CD4-positive, CD25-positive, alpha-beta regulatory T cell (primary cell): ENCODE data around the gene AGPAT4. TPM values are rescaled to one million over a fixed set of nuclear protein-coding genes. Genes with fewer than 3 reads are reported as not detected.
"Not testable (repeated sequence)": the region's sequence is repeated elsewhere in the genome, so short reads cannot be mapped to it uniquely, and the experiment has no call there.

Source experiments
- ATAC-seq, 2 donors: fragments of 150-1000 bp; cut with Tn5 transposase; one replicate each; pipeline ENCODE4 v1.10.0; 2021; ENCODE audit warnings: low read depth in 2 of 2, moderate number of reproducible peaks in 2 of 2, moderate library complexity in 1 of 2
- DNase-seq, 3 donors: peaks; one replicate each; pipeline versions ENCODE4 v3.0.0 to v3.0.0-alpha.2; 2012 to 2022; ENCODE audit warnings: mixed read lengths in 1 of 3
- H3K27ac ChIP-seq: one replicate; pipeline ENCODE4 v1.7.0; 2013; ENCODE audit warnings: mild to moderate bottlenecking, low read length; ENCODE audit not compliant: insufficient read depth, poor library complexity, severe bottlenecking
- H3K27me3 ChIP-seq: one replicate; pipeline ENCODE4 v1.7.0; 2013; ENCODE audit warnings: low read length; ENCODE audit not compliant: control insufficient read depth, insufficient read depth
- H3K36me3 ChIP-seq: one replicate; pipeline ENCODE4 v1.7.0; 2013; ENCODE audit warnings: mild to moderate bottlenecking, low read length, moderate library complexity; ENCODE audit not compliant: control insufficient read depth, insufficient read depth
- H3K4me1 ChIP-seq: 2 replicates; pipeline ENCODE4 v1.7.0; 2013; ENCODE audit warnings: mild to moderate bottlenecking, low read length; ENCODE audit not compliant: insufficient read depth, control insufficient read depth, poor library complexity, severe bottlenecking
- H3K4me3 ChIP-seq: one replicate; pipeline ENCODE4 v1.7.0; 2013; ENCODE audit warnings: low read depth, mild to moderate bottlenecking, low read length, moderate library complexity
- H3K9me3 ChIP-seq, 2 experiments: 1 replicate in 1 of 2; 2 replicates in 1 of 2; pipeline ENCODE4 v1.7.0; 2013; ENCODE audit warnings: low read length in 2 of 2, mild to moderate bottlenecking in 1 of 2, moderate library complexity in 1 of 2; ENCODE audit not compliant: control insufficient read depth in 2 of 2
- H3K27ac Mint-ChIP-seq, 3 donors: one replicate each; pipeline ENCODE4 v1.8.0; 2020 to 2022; ENCODE audit warnings: mild to moderate bottlenecking in 3 of 3, mixed read lengths in 3 of 3, moderate library complexity in 2 of 3
- H3K27me3 Mint-ChIP-seq: one replicate; pipeline ENCODE4 v1.8.0; 2022; ENCODE audit warnings: mild to moderate bottlenecking, mixed read lengths
- H3K36me3 Mint-ChIP-seq: one replicate; pipeline ENCODE4 v1.8.0; 2020; ENCODE audit warnings: mixed read lengths
- H3K4me1 Mint-ChIP-seq, 4 donors: one replicate each; pipeline ENCODE4 v1.8.0; 2020 to 2022; ENCODE audit warnings: mixed read lengths in 4 of 4, mild to moderate bottlenecking in 1 of 4
- H3K4me3 Mint-ChIP-seq, 4 donors: one replicate each; pipeline ENCODE4 v1.8.0; 2020 to 2022; ENCODE audit warnings: mild to moderate bottlenecking in 4 of 4, mixed read lengths in 4 of 4, moderate library complexity in 3 of 4
- H3K9me3 Mint-ChIP-seq, 7 donors: one replicate each; pipeline ENCODE4 v1.8.0; 2020 to 2022; ENCODE audit warnings: mixed read lengths in 7 of 7, mild to moderate bottlenecking in 3 of 7, moderate library complexity in 2 of 7
- polyA plus RNA-seq, 4 donors: library from polyadenylated mRNA; unstranded; fragments of 300-500 nt; fragmentation: Illumina TruSeq; gene quantifications; one replicate each; pipeline ENCODE4 v1.2.3, GENCODE V29; 2021
- total RNA-seq: library from RNA; stranded (reverse); gene quantifications from one replicate; pipeline ENCODE4 v1.2.3, GENCODE V29; 2022

Gene AGPAT4
- total and polyA plus RNA-seq, 5 donors from 2014 or later: 2.4 to 14.6 (median 4.1) TPM

DNA sequence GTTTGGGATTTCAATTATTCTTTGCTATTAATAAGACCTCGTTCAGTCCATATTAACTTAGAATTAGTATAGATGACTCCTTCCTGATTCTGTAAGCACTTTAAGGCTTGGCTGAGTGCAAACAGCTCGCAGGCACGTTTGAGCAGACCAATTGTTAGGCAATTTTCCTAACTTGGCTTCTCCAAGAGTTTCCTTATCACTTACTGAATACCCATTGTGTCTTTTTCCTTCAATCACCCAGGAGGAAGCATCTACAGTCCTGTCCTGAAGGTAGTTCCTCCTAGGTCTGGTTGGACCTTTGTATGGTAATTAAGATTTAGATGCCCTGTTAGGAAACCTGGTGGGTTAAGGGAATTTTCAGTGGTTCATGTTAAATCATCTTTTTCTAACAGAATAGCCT is 39.6 kb upstream of the AGPAT4 start:
- not testable (repeated sequence) for H3K4me3 ChIP-seq, H3K36me3 Mint-ChIP-seq, ATAC-seq, H3K4me3 Mint-ChIP-seq, H3K4me1 Mint-ChIP-seq, H3K27me3 ChIP-seq, H3K27ac ChIP-seq, H3K9me3 Mint-ChIP-seq, H3K9me3 ChIP-seq, H3K36me3 ChIP-seq, H3K27ac Mint-ChIP-seq, H3K4me1 ChIP-seq, H3K27me3 Mint-ChIP-seq, DNase-seq

- DNase-seq, H3K9me3 ChIP-seq, H3K27me3 ChIP-seq, H3K4me3 Mint-ChIP-seq, H3K27me3 Mint-ChIP-seq, ATAC-seq, H3K4me3 ChIP-seq, H3K4me1 Mint-ChIP-seq, H3K36me3 Mint-ChIP-seq, H3K4me1 ChIP-seq, H3K27ac Mint-ChIP-seq, H3K36me3 ChIP-seq, H3K9me3 Mint-ChIP-seq, H3K27ac ChIP-seq: not testable (repeated sequence)
Measured at GRCh38 chr6:161309774-161310173, 35.9 kb upstream of the AGPAT4 start.

DNA sequence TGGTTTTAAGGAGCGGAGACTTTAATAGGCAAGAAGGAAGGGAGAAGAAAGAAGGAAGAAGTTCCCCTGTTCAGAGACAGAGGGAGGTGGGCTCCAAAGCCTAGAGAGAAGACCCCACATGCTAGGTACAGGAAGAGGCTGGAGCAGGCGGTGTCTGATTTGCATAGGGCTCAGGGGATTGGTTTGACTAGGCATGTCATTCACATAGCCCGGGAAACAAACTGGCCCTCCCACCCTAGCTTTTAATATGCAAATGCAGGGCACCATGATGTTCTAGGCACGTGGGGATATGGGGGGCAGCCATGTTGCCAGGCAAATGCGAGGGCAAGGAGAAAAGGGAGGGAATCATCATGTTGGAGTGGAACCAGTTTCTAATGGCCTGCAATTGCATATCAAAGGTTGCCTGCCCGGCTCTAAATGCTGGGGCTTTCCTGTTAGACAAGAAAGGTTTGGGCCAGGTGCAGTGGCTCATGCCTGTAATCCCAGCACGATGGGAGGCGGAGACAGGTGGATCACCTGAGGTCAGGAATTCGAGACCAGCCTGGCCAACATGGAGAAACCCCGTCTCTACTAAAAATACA is 34.3 kb upstream of the AGPAT4 start:
- Mint-ChIP-seq H3K4me1 (peaks cover 0 to 7% (median 1%) of the 10 kb centered on the region in 4 donors), H3K9me3 (peaks cover 0 to 5% (median 0%) of the 10 kb centered on the region in 7 donors), H3K36me3 (no peaks in the 10 kb centered on the region), H3K27ac (no peak overlapping the region), H3K27me3 (no peaks in the 10 kb centered on the region), H3K4me3 (no peak overlapping the region)
- Histone ChIP-seq H3K36me3 (no peaks in the 10 kb centered on the region), H3K27ac (no peak overlapping the region), H3K4me1 (no peaks in the 10 kb centered on the region), H3K4me3 (no peak overlapping the region), H3K9me3 (no peaks in the 10 kb centered on the region), H3K27me3 (no peaks in the 10 kb centered on the region)
- no peak for DNase-seq
- ATAC-seq: no peak

DNA sequence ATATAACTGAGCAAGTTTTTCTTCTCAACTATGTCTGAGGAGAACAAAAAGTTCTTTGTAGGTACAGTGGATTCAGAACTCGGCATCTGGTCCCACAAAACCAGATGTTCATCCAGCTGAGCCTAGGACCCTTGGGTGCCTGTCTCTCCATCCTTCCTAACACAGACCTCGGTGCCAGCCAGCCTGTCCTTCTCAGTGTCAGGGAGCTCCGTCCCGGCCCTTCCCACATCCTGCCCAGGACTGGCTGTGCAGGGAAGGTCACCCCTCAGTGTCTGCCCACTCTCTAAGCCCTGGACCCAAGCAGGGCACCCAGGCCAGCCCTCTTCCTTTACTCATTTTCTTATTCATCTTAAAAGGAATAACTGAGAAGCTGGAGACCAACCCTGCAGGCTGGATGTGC is 32.0 kb upstream of the AGPAT4 start:
- no peaks in the 10 kb centered on the region for H3K36me3 Mint-ChIP-seq
- Histone ChIP-seq H3K36me3 (no peaks in the 10 kb centered on the region), H3K4me3 (no peak overlapping the region), H3K4me1 (no peaks in the 10 kb centered on the region), H3K27ac (no peak overlapping the region), H3K27me3 (no peaks in the 10 kb centered on the region), H3K9me3 (no peaks in the 10 kb centered on the region)
- peaks cover 0 to 7% (median 1%) of the 10 kb centered on the region in 4 donors for H3K4me1 Mint-ChIP-seq
- H3K4me3 Mint-ChIP-seq: no peak overlapping the region
- DNase-seq: no peak
- no peak overlapping the region for H3K27ac Mint-ChIP-seq
- peaks cover 0 to 5% (median 0%) of the 10 kb centered on the region in 7 donors for H3K9me3 Mint-ChIP-seq
- H3K27me3 Mint-ChIP-seq: no peaks in the 10 kb centered on the region
- no peak for ATAC-seq

- H3K27me3 Mint-ChIP-seq: peaks cover 7% of the 10 kb centered on the region
- Histone ChIP-seq H3K9me3 (no peaks in the 10 kb centered on the region), H3K4me1 (no peaks in the 10 kb centered on the region), H3K4me3 (no peak overlapping the region), H3K27me3 (no peaks in the 10 kb centered on the region), H3K27ac (no peak overlapping the region), H3K36me3 (no peaks in the 10 kb centered on the region)
- ATAC-seq: no peak
- H3K9me3 Mint-ChIP-seq: peaks cover 0 to 3% (median 0%) of the 10 kb centered on the region in 7 donors
- no peak overlapping the region for H3K4me3 Mint-ChIP-seq
- DNase-seq: no peak
- no peaks in the 10 kb centered on the region for H3K36me3 Mint-ChIP-seq
- H3K27ac Mint-ChIP-seq: no peak overlapping the region
- no peaks in the 10 kb centered on the region for H3K4me1 Mint-ChIP-seq
Measured at GRCh38 chr6:161303628-161304340, 29.9 kb upstream of the AGPAT4 start.

- H3K4me1 Mint-ChIP-seq: no peaks in the 10 kb centered on the region
- Histone ChIP-seq H3K4me1 (no peaks in the 10 kb centered on the region), H3K27ac (no peak overlapping the region), H3K27me3 (peaks cover under 1% of the 10 kb centered on the region), H3K4me3 (no peak overlapping the region), H3K9me3 (no peaks in the 10 kb centered on the region), H3K36me3 (no peaks in the 10 kb centered on the region)
- no peaks in the 10 kb centered on the region for H3K36me3 Mint-ChIP-seq
- DNase-seq (no peak), ATAC-seq (no peak)
- no peak overlapping the region for H3K27ac Mint-ChIP-seq
- peaks cover 7% of the 10 kb centered on the region for H3K27me3 Mint-ChIP-seq
- peaks cover 0 to 3% (median 0%) of the 10 kb centered on the region in 7 donors for H3K9me3 Mint-ChIP-seq
- no peak overlapping the region for H3K4me3 Mint-ChIP-seq
Measured at GRCh38 chr6:161302949-161303348, 29.1 kb upstream of the AGPAT4 start.

- ATAC-seq: no peak
- Mint-ChIP-seq H3K9me3 (peaks cover 0 to 5% (median 0%) of the 10 kb centered on the region in 7 donors), H3K4me1 (no peaks in the 10 kb centered on the region), H3K36me3 (no peaks in the 10 kb centered on the region), H3K27ac (no peak overlapping the region), H3K27me3 (peaks cover 11% of the 10 kb centered on the region), H3K4me3 (no peak overlapping the region)
- Histone ChIP-seq H3K4me1 (no peaks in the 10 kb centered on the region), H3K9me3 (no peaks in the 10 kb centered on the region), H3K36me3 (no peaks in the 10 kb centered on the region), H3K27ac (no peak overlapping the region), H3K27me3 (peaks cover 3% of the 10 kb centered on the region), H3K4me3 (no peak overlapping the region)
- no peak for DNase-seq
Measured at GRCh38 chr6:161301338-161301737, 27.5 kb upstream of the AGPAT4 start.

DNA sequence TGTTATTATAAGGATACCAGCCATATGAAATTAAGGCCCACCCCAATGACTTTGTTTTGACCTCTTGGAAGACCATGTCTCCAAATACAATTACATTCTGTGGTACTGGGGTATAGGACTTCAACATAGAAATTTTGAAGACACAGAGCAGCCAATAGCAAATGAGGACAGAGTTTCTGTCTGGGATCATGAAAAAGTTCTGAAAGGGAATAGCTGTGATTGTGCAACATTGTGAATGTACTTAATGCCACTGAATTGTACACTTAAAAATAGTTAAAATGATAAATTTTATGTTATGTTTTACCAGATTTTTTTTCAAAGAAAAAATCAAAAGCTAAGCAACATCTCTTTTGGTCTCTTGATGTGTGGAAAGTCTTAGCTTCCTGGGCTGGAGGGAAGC is 27.0 kb upstream of the AGPAT4 start:
- peaks cover 14% of the 10 kb centered on the region for H3K27me3 Mint-ChIP-seq
- Histone ChIP-seq H3K36me3 (no peaks in the 10 kb centered on the region), H3K27me3 (peaks cover 3% of the 10 kb centered on the region), H3K4me3 (no peak overlapping the region), H3K9me3 (no peaks in the 10 kb centered on the region), H3K27ac (no peak overlapping the region), H3K4me1 (no peaks in the 10 kb centered on the region)
- no peak for ATAC-seq
- H3K27ac Mint-ChIP-seq: no peak overlapping the region
- H3K4me3 Mint-ChIP-seq: no peak overlapping the region
- no peak for DNase-seq
- no peaks in the 10 kb centered on the region for H3K36me3 Mint-ChIP-seq
- H3K4me1 Mint-ChIP-seq: no peaks in the 10 kb centered on the region
- peaks cover 0 to 5% (median 0%) of the 10 kb centered on the region in 7 donors for H3K9me3 Mint-ChIP-seq
